Stimulated activated effector memory CD8-positive, alpha-beta T cell treated with anti-CD3 and anti-CD28 coated beads, Interleukin-12 subunit alpha, Interleukin-12 subunit beta, amount 100 ng/mL, for 72 hours (primary cell): ENCODE results near the gene SULT2B1.
"Not testable (repeated sequence)": the region's sequence is repeated elsewhere in the genome, so short reads cannot be mapped to it uniquely, and the experiment has no call there.

Experiments used
- ATAC-seq: fragments of 150-1000 bp; cut with Tn5 transposase; 2 replicates; pipeline ENCODE4 v1.10.0; 2021
- DNase-seq, 2 donors: peaks; one replicate each; pipeline ENCODE4 v3.0.0; 2021 to 2022; ENCODE audit warnings: low spot score in 2 of 2
- H3K27ac Mint-ChIP-seq: one replicate; pipeline ENCODE4 v1.8.0; 2022; ENCODE audit warnings: mild to moderate bottlenecking, mixed read lengths
- H3K36me3 Mint-ChIP-seq: one replicate; pipeline ENCODE4 v1.8.0; 2022; ENCODE audit warnings: mild to moderate bottlenecking, mixed read lengths
- H3K4me1 Mint-ChIP-seq: one replicate; pipeline ENCODE4 v1.8.0; 2022; ENCODE audit warnings: mixed read lengths
- H3K4me3 Mint-ChIP-seq: one replicate; pipeline ENCODE4 v1.8.0; 2022; ENCODE audit warnings: mild to moderate bottlenecking, mixed read lengths
- H3K9me3 Mint-ChIP-seq: one replicate; pipeline ENCODE4 v1.8.0; 2022; ENCODE audit warnings: mixed read lengths

Gene SULT2B1

GRCh38 chr19:48569814-48570213, 17.8 kb downstream of the SULT2B1 start:
- no peak overlapping the region for H3K27ac Mint-ChIP-seq
- H3K36me3 Mint-ChIP-seq = peaks cover 4% of the 10 kb centered on the region
- peaks cover 6% of the 10 kb centered on the region for H3K4me1 Mint-ChIP-seq
- no peak overlapping the region for H3K4me3 Mint-ChIP-seq
- H3K9me3 Mint-ChIP-seq = no peaks in the 10 kb centered on the region
- DNase-seq (no peak), ATAC-seq (no peak)

GRCh38 chr19:48571378-48572162, 19.6 kb downstream of the SULT2B1 start:
- Mint-ChIP-seq H3K4me3 (no peak overlapping the region), H3K4me1 (peaks cover 6% of the 10 kb centered on the region), H3K36me3 (peaks cover 4% of the 10 kb centered on the region), H3K9me3 (no peaks in the 10 kb centered on the region), H3K27ac (no peak overlapping the region)
- ATAC-seq (no peak), DNase-seq (no peak)

GRCh38 chr19:48573163-48573505, 21.2 kb downstream of the SULT2B1 start:
- H3K27ac Mint-ChIP-seq = no peak overlapping the region
- no peak for ATAC-seq
- no peak for DNase-seq
- peaks cover 4% of the 10 kb centered on the region for H3K36me3 Mint-ChIP-seq
- no peak overlapping the region for H3K4me3 Mint-ChIP-seq
- peaks cover 6% of the 10 kb centered on the region for H3K4me1 Mint-ChIP-seq
- no peaks in the 10 kb centered on the region for H3K9me3 Mint-ChIP-seq

GRCh38 chr19:48575931-48576622, 24.1 kb downstream of the SULT2B1 start:
- Mint-ChIP-seq H3K4me1 (peaks cover 6% of the 10 kb centered on the region), H3K36me3 (peaks cover 4% of the 10 kb centered on the region), H3K9me3 (no peaks in the 10 kb centered on the region), H3K27ac (no peak overlapping the region), H3K4me3 (no peak overlapping the region)
- DNase-seq (no peak), ATAC-seq (no peak)

GRCh38 chr19:48577908-48578307, 25.9 kb downstream of the SULT2B1 start:
- ATAC-seq, H3K36me3 Mint-ChIP-seq, H3K4me3 Mint-ChIP-seq, DNase-seq, H3K4me1 Mint-ChIP-seq, H3K9me3 Mint-ChIP-seq, H3K27ac Mint-ChIP-seq: not testable (repeated sequence)

GRCh38 chr19:48578891-48579290, 26.9 kb downstream of the SULT2B1 start:
- Mint-ChIP-seq H3K4me3 (no peak overlapping the region), H3K4me1 (peaks cover 6% of the 10 kb centered on the region), H3K36me3 (peaks cover under 1% of the 10 kb centered on the region), H3K9me3 (no peaks in the 10 kb centered on the region), H3K27ac (no peak overlapping the region)
- ATAC-seq = no peak
- DNase-seq = no peak

- Mint-ChIP-seq H3K27ac (no peak overlapping the region), H3K9me3 (no peaks in the 10 kb centered on the region), H3K4me1 (peaks cover 6% of the 10 kb centered on the region), H3K4me3 (no peak overlapping the region), H3K36me3 (peaks cover 19% of the 10 kb centered on the region)
- DNase-seq (no peak), ATAC-seq (no peak)
Observed at GRCh38 chr19:48582168-48582567, 30.2 kb downstream of the SULT2B1 start.

GRCh38 chr19:48587387-48587786, 35.4 kb downstream of the SULT2B1 start:
- H3K36me3 Mint-ChIP-seq = peaks cover 41% of the 10 kb centered on the region
- H3K9me3 Mint-ChIP-seq = no peaks in the 10 kb centered on the region
- DNase-seq (no peak), ATAC-seq (no peak)
- no peak overlapping the region for H3K27ac Mint-ChIP-seq
- H3K4me3 Mint-ChIP-seq = no peak overlapping the region
- peaks cover 35% of the 10 kb centered on the region for H3K4me1 Mint-ChIP-seq

GRCh38 chr19:48588670-48589401, 36.9 kb downstream of the SULT2B1 start:
- ATAC-seq (peak; percentile 91), DNase-seq (peak; percentile 94 to 96)
- no peaks in the 10 kb centered on the region for H3K9me3 Mint-ChIP-seq
- H3K36me3 Mint-ChIP-seq = peaks cover 49% of the 10 kb centered on the region
- H3K27ac Mint-ChIP-seq = peak overlapping the region; percentile 82
- H3K4me3 Mint-ChIP-seq = peak overlapping the region; percentile 67
- peaks cover 42% of the 10 kb centered on the region for H3K4me1 Mint-ChIP-seq

GRCh38 chr19:48591021-48591420, 39.0 kb downstream of the SULT2B1 start:
- peaks cover 55% of the 10 kb centered on the region for H3K36me3 Mint-ChIP-seq
- ATAC-seq (no peak), DNase-seq (no peak)
- no peak overlapping the region for H3K4me3 Mint-ChIP-seq
- no peaks in the 10 kb centered on the region for H3K9me3 Mint-ChIP-seq
- peaks cover 42% of the 10 kb centered on the region for H3K4me1 Mint-ChIP-seq
- H3K27ac Mint-ChIP-seq = peak overlapping the region; percentile 16

- peaks cover 35% of the 10 kb centered on the region for H3K4me1 Mint-ChIP-seq
- DNase-seq = no peak
- H3K9me3 Mint-ChIP-seq = no peaks in the 10 kb centered on the region
- ATAC-seq = no peak
- peaks cover 42% of the 10 kb centered on the region for H3K36me3 Mint-ChIP-seq
- H3K4me3 Mint-ChIP-seq = peak overlapping the region; percentile 73
- H3K27ac Mint-ChIP-seq = peak overlapping the region; percentile 91
Observed at GRCh38 chr19:48595171-48595570, 43.2 kb downstream of the SULT2B1 start.

GRCh38 chr19:48595833-48596232, 43.9 kb downstream of the SULT2B1 start:
- Mint-ChIP-seq H3K9me3 (no peaks in the 10 kb centered on the region), H3K36me3 (peaks cover 42% of the 10 kb centered on the region), H3K27ac (peak overlapping the region; percentile 91), H3K4me1 (peaks cover 35% of the 10 kb centered on the region), H3K4me3 (peak overlapping the region; percentile 73)
- DNase-seq (no peak), ATAC-seq (no peak)

GRCh38 chr19:48596237-48596636, 44.3 kb downstream of the SULT2B1 start:
- Mint-ChIP-seq H3K36me3 (peaks cover 42% of the 10 kb centered on the region), H3K4me3 (peak overlapping the region; percentile 73), H3K27ac (peak overlapping the region; percentile 91), H3K4me1 (peaks cover 31% of the 10 kb centered on the region), H3K9me3 (no peaks in the 10 kb centered on the region)
- DNase-seq (no peak), ATAC-seq (no peak)

GRCh38 chr19:48596679-48597465, 44.9 kb downstream of the SULT2B1 start:
- H3K27ac Mint-ChIP-seq = peak overlapping the region; percentile 91
- H3K4me1 Mint-ChIP-seq = peaks cover 25% of the 10 kb centered on the region
- peak overlapping the region; percentile 73 for H3K4me3 Mint-ChIP-seq
- no peaks in the 10 kb centered on the region for H3K9me3 Mint-ChIP-seq
- peaks cover 37% of the 10 kb centered on the region for H3K36me3 Mint-ChIP-seq
- ATAC-seq (peak; percentile 88), DNase-seq (no peak)
